IgD-negative memory B cell (primary cell): ENCODE measurements around the gene CD163L1. TPM values are rescaled to one million over a fixed set of nuclear protein-coding genes. Genes with fewer than 3 reads are reported as not detected.
"Not testable (repeated sequence)": the region's sequence is repeated elsewhere in the genome, so short reads cannot be mapped to it uniquely, and the experiment has no call there.

Source experiments
- H3K27ac Mint-ChIP-seq, 3 donors: one replicate each; pipeline ENCODE4 v1.8.0; 2020 to 2022; ENCODE audit warnings: mild to moderate bottlenecking in 3 of 3, mixed read lengths in 3 of 3, moderate library complexity in 1 of 3
- H3K27me3 Mint-ChIP-seq: one replicate; pipeline ENCODE4 v1.8.0; 2021; ENCODE audit warnings: mixed read lengths
- H3K36me3 Mint-ChIP-seq: one replicate; pipeline ENCODE4 v1.8.0; 2020; ENCODE audit warnings: mild to moderate bottlenecking, mixed read lengths
- H3K4me1 Mint-ChIP-seq, 3 donors: one replicate each; pipeline ENCODE4 v1.8.0; 2020 to 2022; ENCODE audit warnings: mixed read lengths in 3 of 3, mild to moderate bottlenecking in 1 of 3
- H3K4me3 Mint-ChIP-seq, 4 donors: one replicate each; pipeline ENCODE4 v1.8.0; 2020 to 2022; ENCODE audit warnings: mild to moderate bottlenecking in 4 of 4, mixed read lengths in 4 of 4, moderate library complexity in 3 of 4
- H3K9me3 Mint-ChIP-seq, 3 donors: one replicate each; pipeline ENCODE4 v1.8.0; 2020 to 2021; ENCODE audit warnings: mixed read lengths in 3 of 3, mild to moderate bottlenecking in 1 of 3
- polyA plus RNA-seq: library from polyadenylated mRNA; unstranded; fragments of 300-500 nt; fragmentation: Illumina TruSeq; gene quantifications from one replicate; pipeline ENCODE4 v1.2.3, GENCODE V29; 2021

Gene CD163L1
- polyA plus RNA-seq, 1 donor from 2014 or later: not detected

- Mint-ChIP-seq H3K4me3 (no peak overlapping the region), H3K36me3 (no peaks in the 10 kb centered on the region), H3K27ac (no peak overlapping the region), H3K27me3 (peaks cover 6% of the 10 kb centered on the region), H3K9me3 (peaks cover 0 to 4% (median 2%) of the 10 kb centered on the region in 3 donors), H3K4me1 (peaks cover 0 to 2% (median 0%) of the 10 kb centered on the region in 3 donors)
Measured at GRCh38 chr12:7374423-7375144, 69.4 kb downstream of the CD163L1 start.

DNA sequence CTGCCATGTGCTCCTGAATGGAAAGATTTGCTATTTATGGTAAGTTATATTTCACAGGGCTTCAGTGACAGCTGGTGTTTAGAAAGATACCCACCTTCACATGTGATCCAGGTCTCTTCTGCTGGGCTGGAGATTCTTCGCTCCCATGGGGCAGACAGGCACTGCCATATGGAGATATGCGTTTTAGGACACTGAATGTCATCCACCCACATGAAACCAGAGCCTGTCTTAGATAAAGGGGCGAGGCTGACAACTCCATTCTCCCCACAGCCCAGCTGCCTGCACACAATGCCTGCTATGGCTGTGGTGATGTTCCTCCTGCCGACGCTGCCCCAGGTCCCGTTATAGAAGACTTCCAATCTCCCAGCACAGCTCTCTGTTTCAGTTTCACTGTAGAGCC is 70.7 kb downstream of the CD163L1 start:
- no peak overlapping the region for H3K4me3 Mint-ChIP-seq
- H3K4me1 Mint-ChIP-seq: peaks cover 0 to 2% (median 2%) of the 10 kb centered on the region in 3 donors
- peaks cover 1 to 4% (median 2%) of the 10 kb centered on the region in 3 donors for H3K9me3 Mint-ChIP-seq
- no peaks in the 10 kb centered on the region for H3K36me3 Mint-ChIP-seq
- no peak overlapping the region for H3K27ac Mint-ChIP-seq
- peaks cover 6% of the 10 kb centered on the region for H3K27me3 Mint-ChIP-seq

DNA sequence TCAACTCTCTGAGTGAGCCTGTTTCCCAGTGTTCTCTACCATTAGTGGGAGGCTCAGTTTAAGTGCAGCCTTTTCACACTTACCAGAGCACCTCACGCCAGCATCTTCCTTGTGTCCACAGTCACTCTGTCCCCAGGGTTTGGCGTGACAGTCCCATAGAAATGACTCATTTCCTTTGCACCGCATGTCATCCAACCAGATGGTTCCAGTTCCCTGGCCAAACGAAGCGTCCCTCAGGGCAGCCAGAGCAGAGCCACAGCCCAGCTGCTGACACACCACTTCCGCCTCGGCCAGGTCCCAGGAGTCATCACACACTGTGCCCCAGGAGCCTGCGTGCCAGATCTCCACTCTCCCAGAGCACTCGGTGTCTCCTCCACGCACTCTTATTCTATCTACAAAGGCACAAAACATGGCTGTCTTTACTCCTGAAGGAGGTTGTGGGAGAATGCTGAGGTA is 74.7 kb downstream of the CD163L1 start:
- Mint-ChIP-seq H3K36me3 (no peaks in the 10 kb centered on the region), H3K27ac (no peak overlapping the region), H3K27me3 (peaks cover 4% of the 10 kb centered on the region), H3K4me1 (peaks cover 0 to 2% (median 2%) of the 10 kb centered on the region in 3 donors), H3K9me3 (peaks cover 1 to 4% (median 2%) of the 10 kb centered on the region in 3 donors), H3K4me3 (peak overlapping the region in 1 of 4 donors; percentile 10)

DNA sequence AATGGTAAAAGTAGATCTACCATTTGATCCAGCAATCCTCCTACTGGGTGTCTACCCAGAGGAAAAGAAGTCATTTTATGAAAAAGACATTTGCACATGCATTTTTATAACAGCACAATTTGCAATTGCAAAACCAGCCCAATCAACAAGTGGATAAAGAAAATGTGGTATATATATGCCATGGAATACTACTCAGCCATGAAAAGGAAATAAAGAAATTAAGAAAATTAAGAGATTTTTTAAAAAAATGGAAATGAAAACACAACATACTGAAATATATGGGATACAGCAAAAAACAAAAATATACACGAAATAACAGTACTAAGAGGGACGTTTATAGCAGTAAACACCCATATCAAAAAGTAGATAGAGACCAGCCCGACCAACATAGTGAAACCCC is 81.2 kb downstream of the CD163L1 start:
- peaks cover 1% of the 10 kb centered on the region for H3K36me3 Mint-ChIP-seq
- no peaks in the 10 kb centered on the region for H3K27me3 Mint-ChIP-seq
- H3K4me1 Mint-ChIP-seq: no peaks in the 10 kb centered on the region
- no peak overlapping the region for H3K27ac Mint-ChIP-seq
- no peak overlapping the region for H3K4me3 Mint-ChIP-seq
- H3K9me3 Mint-ChIP-seq: no peaks in the 10 kb centered on the region

DNA sequence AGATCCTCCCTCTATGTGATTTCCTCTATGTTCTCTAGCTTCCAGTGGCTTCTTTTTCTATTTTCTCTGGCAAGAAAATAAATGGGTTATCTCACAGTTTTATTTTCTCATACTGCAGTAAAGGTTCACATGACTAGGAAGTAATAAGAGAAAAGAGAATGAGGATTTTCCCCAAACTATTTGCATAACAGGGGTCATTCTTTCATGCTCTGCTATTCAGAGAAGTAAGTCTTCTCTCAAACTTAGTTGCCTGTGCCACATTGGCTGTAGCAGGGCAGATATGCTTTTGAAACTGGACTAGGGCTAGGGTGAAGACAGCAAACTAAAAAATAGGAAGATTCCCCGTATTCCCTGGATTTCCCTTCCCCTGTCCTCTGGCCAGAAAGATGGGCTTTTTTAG is 82.7 kb downstream of the CD163L1 start:
- Mint-ChIP-seq H3K36me3 (peaks cover 1% of the 10 kb centered on the region), H3K27ac (no peak overlapping the region), H3K27me3 (no peaks in the 10 kb centered on the region), H3K4me3 (no peak overlapping the region), H3K4me1 (no peaks in the 10 kb centered on the region), H3K9me3 (no peaks in the 10 kb centered on the region)

DNA sequence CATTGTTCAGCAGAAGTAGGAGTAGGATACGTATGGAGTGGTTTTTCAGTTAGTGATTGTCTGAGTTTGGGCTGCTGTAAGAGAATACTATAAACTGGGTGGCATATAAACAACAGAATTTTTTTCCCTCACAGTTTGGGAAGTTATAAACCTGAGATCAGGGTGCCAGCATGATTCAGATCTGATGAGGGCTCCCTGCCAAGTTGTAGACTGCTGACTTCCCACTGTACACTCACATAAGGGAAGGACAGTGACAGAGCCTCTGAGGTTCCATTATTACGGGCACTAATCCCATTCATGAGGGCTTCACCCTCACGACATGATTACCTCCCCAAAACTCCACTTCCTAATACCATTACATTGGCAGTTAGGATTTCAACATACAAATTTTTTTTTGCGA is 89.4 kb downstream of the CD163L1 start:
- H3K4me1 Mint-ChIP-seq: no peaks in the 10 kb centered on the region
- no peaks in the 10 kb centered on the region for H3K27me3 Mint-ChIP-seq

DNA sequence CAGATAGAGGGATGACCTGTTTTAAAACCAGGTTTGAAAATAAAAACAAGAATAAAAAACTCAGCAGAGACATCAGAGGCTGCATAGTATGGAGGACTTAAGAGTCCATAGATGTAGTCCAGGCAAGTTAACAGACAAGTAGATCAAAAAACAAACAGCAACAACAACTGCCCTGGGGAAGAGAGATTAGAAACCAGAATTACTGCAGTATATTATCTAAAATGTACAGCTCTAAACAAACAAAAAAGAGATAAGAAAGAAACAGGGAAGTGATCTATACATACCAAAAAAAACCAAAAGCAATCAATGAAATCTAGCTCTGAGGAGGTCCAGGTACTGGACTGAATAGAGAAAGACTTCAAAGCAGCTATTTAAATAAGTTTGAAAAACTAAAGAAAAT is 91.3 kb downstream of the CD163L1 start:
- Mint-ChIP-seq H3K36me3 (no peaks in the 10 kb centered on the region), H3K4me3 (no peak overlapping the region), H3K4me1 (no peaks in the 10 kb centered on the region), H3K9me3 (no peaks in the 10 kb centered on the region), H3K27ac (no peak overlapping the region), H3K27me3 (no peaks in the 10 kb centered on the region)

More for the DNA sequence above, 89.4 kb downstream of the CD163L1 start:
- H3K4me3 Mint-ChIP-seq: no peak overlapping the region
- H3K27ac Mint-ChIP-seq: no peak overlapping the region
- no peaks in the 10 kb centered on the region for H3K9me3 Mint-ChIP-seq
- H3K36me3 Mint-ChIP-seq: no peaks in the 10 kb centered on the region

- Mint-ChIP-seq H3K27ac (no peak overlapping the region), H3K9me3 (no peaks in the 10 kb centered on the region), H3K36me3 (no peaks in the 10 kb centered on the region), H3K27me3 (no peaks in the 10 kb centered on the region), H3K4me1 (no peaks in the 10 kb centered on the region), H3K4me3 (no peak overlapping the region)
Measured at GRCh38 chr12:7351177-7351576, 92.8 kb downstream of the CD163L1 start.

- H3K27ac Mint-ChIP-seq: no peak overlapping the region
Measured at GRCh38 chr12:7349418-7349817, 94.5 kb downstream of the CD163L1 start.

GRCh38 chr12:7346551-7347225 is 97.3 kb downstream of the CD163L1 start:
- peaks cover 0 to 12% (median 5%) of the 10 kb centered on the region in 3 donors for H3K9me3 Mint-ChIP-seq
- no peak overlapping the region for H3K4me3 Mint-ChIP-seq
- H3K36me3 Mint-ChIP-seq: peaks cover 6% of the 10 kb centered on the region
- peaks cover 3% of the 10 kb centered on the region for H3K27me3 Mint-ChIP-seq
- no peak overlapping the region for H3K27ac Mint-ChIP-seq
- H3K4me1 Mint-ChIP-seq: peaks cover 0 to 1% (median 0%) of the 10 kb centered on the region in 3 donors

More at GRCh38 chr12:7349418-7349817, 94.5 kb downstream of the CD163L1 start:
- H3K27me3 Mint-ChIP-seq: peaks cover 1% of the 10 kb centered on the region
- H3K4me1 Mint-ChIP-seq: peaks cover 0 to 1% (median 0%) of the 10 kb centered on the region in 3 donors
- no peak overlapping the region for H3K4me3 Mint-ChIP-seq
- H3K9me3 Mint-ChIP-seq: peaks cover 0 to 5% (median 0%) of the 10 kb centered on the region in 3 donors
- peaks cover 1% of the 10 kb centered on the region for H3K36me3 Mint-ChIP-seq

DNA sequence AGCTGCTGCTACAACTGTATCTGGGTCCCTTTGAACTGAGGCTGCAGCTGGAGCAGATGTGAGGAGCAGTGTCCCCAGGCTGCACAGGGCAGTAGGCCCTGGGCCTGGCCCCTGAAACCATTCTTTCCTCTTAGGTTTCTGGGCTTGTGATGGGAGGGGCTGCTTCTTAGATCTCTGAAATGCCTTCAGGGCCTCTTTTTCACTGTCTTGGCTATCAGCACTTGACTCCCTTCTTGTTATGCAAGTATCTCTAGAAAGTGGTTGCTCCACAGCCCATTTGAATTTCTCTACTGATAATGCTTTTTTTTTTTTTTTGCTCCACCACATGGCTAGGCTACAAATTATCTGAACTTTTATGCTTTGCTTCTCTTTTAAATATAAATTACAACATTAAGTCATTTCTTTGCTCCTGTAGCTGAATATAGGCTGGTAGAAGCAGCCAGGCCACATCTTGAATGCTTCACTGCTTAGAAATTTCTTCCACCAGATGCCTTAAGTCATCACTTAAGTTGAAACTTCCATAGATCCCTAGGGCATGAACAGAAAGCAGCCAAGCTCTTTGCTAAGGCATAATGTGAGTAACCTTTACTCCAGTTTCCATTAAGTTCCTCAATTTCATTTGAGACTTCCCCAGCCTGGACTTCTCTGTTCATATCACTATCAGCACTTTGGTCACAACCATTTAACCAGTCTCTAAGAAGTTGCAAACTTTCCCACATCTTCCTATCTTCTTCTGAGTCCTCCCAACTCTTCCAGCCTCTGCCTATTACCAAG is 98.9 kb downstream of the CD163L1 start:
- peaks cover 0 to 12% (median 5%) of the 10 kb centered on the region in 3 donors for H3K9me3 Mint-ChIP-seq
- peaks cover 3% of the 10 kb centered on the region for H3K27me3 Mint-ChIP-seq
- H3K4me1 Mint-ChIP-seq: peaks cover 0 to 1% (median 0%) of the 10 kb centered on the region in 3 donors
- no peak overlapping the region for H3K4me3 Mint-ChIP-seq
- peaks cover 6% of the 10 kb centered on the region for H3K36me3 Mint-ChIP-seq
- no peak overlapping the region for H3K27ac Mint-ChIP-seq

DNA sequence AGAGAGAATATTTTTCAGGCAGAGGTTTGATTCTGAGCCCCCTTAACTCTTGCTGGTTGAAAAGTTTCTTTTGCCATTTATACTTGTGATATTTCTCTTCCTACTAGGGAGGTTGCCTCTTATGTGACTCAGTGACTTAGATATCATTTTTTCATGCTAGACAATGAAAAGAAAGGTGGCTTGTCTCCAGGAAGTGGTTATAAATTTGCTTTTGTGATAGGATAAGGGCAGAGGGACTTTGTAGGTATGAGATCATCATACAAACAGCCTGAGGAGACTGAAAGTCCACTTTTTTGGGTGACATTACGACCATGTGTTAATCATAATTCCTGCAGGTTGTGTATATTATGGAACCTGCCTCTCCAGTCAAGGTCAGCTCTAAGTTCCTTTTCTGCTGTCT is 104.3 kb downstream of the CD163L1 start:
- Mint-ChIP-seq H3K4me3 (no peak overlapping the region), H3K36me3 (peaks cover 5% of the 10 kb centered on the region), H3K27me3 (peaks cover 1% of the 10 kb centered on the region), H3K4me1 (no peaks in the 10 kb centered on the region), H3K9me3 (peaks cover 2 to 7% (median 7%) of the 10 kb centered on the region in 3 donors), H3K27ac (no peak overlapping the region)

DNA sequence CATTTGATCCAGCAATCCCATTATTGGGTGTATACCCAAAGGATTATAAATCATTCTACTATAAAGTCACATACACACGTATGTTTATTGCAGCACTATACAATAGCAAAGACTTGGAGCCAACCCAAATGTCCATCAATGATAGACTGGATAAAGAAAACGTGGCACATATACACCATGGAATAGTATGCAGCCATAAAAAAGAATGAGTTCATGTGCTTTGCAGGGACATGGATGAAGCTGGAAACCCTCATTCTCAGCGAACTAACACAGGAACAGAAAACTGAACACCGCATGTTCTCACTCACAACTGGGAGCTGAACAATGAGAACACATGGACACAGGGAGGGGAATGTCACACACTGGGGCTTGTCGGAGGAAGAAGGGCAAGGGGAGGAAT is 106.2 kb downstream of the CD163L1 start:
- not testable (repeated sequence) for H3K4me1 Mint-ChIP-seq, H3K27me3 Mint-ChIP-seq, H3K4me3 Mint-ChIP-seq, H3K36me3 Mint-ChIP-seq, H3K27ac Mint-ChIP-seq, H3K9me3 Mint-ChIP-seq

DNA sequence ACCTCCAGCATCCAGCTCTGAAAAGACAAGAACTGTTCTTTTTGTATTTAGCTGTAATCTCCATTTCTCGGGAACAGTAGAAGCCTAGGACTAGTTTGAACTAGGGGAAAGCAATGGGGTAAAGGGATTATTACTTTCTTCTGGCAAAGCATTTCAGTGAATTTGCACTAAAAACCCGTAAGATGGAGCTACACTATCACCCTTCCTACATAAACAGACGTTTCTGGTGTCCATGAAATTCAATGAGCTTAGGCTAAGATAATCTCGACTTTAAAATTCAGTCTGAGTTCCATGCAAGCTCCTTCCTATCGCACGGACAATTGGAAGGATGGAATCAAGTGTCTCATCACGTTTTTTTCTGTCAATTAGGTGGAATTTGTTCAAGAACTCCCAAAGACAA is 116.0 kb downstream of the CD163L1 start:
- no peaks in the 10 kb centered on the region for H3K36me3 Mint-ChIP-seq
- no peaks in the 10 kb centered on the region for H3K4me1 Mint-ChIP-seq
- peaks cover 12% of the 10 kb centered on the region for H3K27me3 Mint-ChIP-seq
- H3K27ac Mint-ChIP-seq: no peak overlapping the region
- no peak overlapping the region for H3K4me3 Mint-ChIP-seq
- H3K9me3 Mint-ChIP-seq: peaks cover 0 to 2% (median 0%) of the 10 kb centered on the region in 3 donors

DNA sequence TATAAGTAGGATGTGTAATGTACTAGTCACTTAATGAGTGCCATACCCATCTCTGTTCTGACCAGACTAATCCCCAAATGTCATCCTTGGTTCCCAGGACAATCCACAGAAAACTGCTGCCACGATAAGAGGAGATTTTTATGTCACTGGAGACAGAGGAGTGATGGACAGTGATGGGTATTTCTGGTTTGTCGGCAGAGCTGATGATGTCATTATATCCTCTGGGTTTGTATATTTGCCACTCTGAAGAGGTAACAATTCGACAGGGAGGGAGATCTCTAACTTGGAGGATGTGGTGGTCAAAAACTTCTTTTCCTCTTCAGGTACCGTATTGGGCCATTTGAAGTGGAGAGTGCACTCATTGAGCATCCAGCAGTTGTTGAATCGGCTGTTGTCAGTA is 119.8 kb downstream of the CD163L1 start:
- H3K27ac Mint-ChIP-seq: no peak overlapping the region
- no peaks in the 10 kb centered on the region for H3K9me3 Mint-ChIP-seq
- H3K27me3 Mint-ChIP-seq: peaks cover 10% of the 10 kb centered on the region
- H3K4me3 Mint-ChIP-seq: no peak overlapping the region
- H3K36me3 Mint-ChIP-seq: peaks cover 3% of the 10 kb centered on the region
- no peaks in the 10 kb centered on the region for H3K4me1 Mint-ChIP-seq
